ENCODE results near the gene UGGT1. TPM values are rescaled to one million over a fixed set of nuclear protein-coding genes. Genes with fewer than 3 reads are reported as not detected.

Gene UGGT1
- total RNA-seq, 1 donor from 2014 or later, result 102 TPM

DNA sequence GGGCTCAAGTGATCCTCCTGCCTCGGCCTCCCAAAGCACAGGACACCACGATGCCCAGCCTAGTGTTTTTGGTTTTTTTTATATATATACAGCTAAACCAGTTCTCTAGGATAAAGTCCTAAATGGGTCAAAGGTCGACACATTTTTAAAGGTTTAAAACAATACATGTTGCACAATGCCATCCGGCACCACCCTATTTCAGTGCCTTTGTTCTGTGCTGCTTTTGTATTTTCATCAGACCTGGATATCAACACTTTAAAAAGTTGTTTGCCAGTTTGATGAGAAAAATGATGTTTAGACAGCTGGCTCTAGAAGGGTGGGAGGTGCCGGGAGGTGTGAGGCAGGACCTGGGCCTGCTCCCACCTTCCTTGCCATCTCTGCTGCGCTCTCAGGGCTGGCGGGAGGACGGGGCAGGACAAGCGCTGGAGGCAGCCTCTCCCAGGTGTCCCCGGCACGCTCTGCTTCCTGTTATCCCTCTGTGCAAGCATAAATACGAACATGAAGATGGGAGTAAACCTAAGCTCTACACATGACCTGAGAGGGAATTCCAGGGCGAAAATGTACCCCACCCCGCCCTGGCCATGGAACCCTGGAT, 124.0 kb downstream of the UGGT1 start:
- TF ChIP-seq, protein P1, sequence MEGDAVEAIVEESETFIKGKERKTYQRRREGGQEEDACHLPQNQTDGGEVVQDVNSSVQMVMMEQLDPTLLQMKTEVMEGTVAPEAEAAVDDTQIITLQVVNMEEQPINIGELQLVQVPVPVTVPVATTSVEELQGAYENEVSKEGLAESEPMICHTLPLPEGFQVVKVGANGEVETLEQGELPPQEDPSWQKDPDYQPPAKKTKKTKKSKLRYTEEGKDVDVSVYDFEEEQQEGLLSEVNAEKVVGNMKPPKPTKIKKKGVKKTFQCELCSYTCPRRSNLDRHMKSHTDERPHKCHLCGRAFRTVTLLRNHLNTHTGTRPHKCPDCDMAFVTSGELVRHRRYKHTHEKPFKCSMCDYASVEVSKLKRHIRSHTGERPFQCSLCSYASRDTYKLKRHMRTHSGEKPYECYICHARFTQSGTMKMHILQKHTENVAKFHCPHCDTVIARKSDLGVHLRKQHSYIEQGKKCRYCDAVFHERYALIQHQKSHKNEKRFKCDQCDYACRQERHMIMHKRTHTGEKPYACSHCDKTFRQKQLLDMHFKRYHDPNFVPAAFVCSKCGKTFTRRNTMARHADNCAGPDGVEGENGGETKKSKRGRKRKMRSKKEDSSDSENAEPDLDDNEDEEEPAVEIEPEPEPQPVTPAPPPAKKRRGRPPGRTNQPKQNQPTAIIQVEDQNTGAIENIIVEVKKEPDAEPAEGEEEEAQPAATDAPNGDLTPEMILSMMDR (IDR thresholded peaks at IDR 0.05; ENCODE audit: unreplicated experiment), result no peak
- no peaks in the 10 kb centered on the region for H3K27me3 Mint-ChIP-seq (ENCODE audit: unreplicated experiment)
- no peaks in the 10 kb centered on the region for H3K4me1 Mint-ChIP-seq (ENCODE audit: unreplicated experiment)
- no peaks in the 10 kb centered on the region for H3K9me3 Mint-ChIP-seq (ENCODE audit: unreplicated experiment)
- H3K27ac Mint-ChIP-seq (ENCODE audit: unreplicated experiment), result no peak overlapping the region
- peaks cover 1% of the 10 kb centered on the region for H3K36me3 Mint-ChIP-seq (ENCODE audit: low read depth, unreplicated experiment)
- H3K4me3 Mint-ChIP-seq (ENCODE audit: unreplicated experiment), result no peak overlapping the region
- no peak for DNase-seq (ENCODE audit: low spot score)

DNA sequence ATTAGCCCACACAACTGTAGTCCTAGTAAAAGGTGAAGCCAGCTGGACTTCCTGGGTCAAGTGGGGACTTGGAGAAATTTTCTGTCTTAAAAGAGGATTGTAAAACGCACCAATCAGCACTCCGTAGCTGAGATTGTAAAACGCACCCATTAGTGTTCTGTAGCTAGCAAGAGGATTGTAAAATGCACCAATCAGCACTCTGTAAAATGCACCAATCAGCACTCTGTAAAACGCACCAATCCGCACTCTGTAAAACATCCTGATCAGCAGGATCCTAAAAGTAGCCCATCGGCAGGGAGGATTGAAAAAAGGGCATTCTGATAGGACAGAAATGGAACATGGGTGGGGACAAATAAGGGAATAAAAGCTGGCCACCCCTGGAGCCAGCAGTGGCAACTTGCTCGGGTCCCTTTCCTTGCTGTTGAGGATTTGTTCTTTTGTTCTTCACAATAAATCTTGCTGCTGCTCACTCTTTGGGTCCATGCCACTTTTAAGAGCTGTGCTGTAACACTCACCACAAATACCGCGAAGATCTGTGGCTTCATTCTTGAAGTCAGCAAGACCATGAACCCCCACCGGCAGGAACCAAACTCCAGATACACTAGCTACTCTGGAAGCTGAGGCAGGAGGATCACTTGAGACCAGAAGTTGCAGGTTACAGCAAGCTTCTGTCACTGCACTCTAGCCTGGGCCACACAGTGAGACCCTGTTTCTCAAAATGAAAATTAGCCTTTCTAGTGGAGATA, 125.1 kb downstream of the UGGT1 start:
- Mint-ChIP-seq H3K4me1 (ENCODE audit: unreplicated experiment) (no peaks in the 10 kb centered on the region), H3K4me3 (ENCODE audit: unreplicated experiment) (no peak overlapping the region), H3K27ac (ENCODE audit: unreplicated experiment) (no peak overlapping the region), H3K27me3 (ENCODE audit: unreplicated experiment) (no peaks in the 10 kb centered on the region), H3K36me3 (ENCODE audit: low read depth, unreplicated experiment) (no peaks in the 10 kb centered on the region), H3K9me3 (ENCODE audit: unreplicated experiment) (no peaks in the 10 kb centered on the region)
- DNase-seq (ENCODE audit: low spot score), result no peak
- TF ChIP-seq, protein P1 (IDR thresholded peaks at IDR 0.05; ENCODE audit: unreplicated experiment), result no peak

DNA sequence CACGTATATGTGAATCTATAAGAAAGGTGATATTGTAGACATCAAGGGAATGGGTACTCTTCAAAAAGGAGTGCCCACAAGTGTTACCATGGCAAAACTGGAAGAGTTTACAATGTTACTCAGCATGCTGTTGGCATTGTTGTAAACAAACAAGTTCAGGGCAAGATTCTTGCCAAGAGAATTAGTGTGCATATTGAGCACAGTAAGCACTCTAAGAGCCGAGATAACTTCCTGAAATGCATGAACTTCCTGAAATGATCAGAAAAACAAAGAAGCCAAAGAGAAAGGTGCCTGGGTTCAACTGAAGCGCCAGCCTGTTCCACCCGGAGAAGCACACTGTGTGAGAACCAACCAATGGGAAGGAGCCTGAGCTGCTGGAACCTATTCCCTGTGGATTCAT, 126.7 kb downstream of the UGGT1 start:
- no peak for DNase-seq (ENCODE audit: low spot score)
- TF ChIP-seq, protein P1 (IDR thresholded peaks at IDR 0.05; ENCODE audit: unreplicated experiment), result no peak
- Mint-ChIP-seq H3K27me3 (ENCODE audit: unreplicated experiment) (no peaks in the 10 kb centered on the region), H3K4me1 (ENCODE audit: unreplicated experiment) (no peaks in the 10 kb centered on the region), H3K9me3 (ENCODE audit: unreplicated experiment) (no peaks in the 10 kb centered on the region), H3K36me3 (ENCODE audit: low read depth, unreplicated experiment) (no peaks in the 10 kb centered on the region), H3K4me3 (ENCODE audit: unreplicated experiment) (no peak overlapping the region), H3K27ac (ENCODE audit: unreplicated experiment) (no peak overlapping the region)

DNA sequence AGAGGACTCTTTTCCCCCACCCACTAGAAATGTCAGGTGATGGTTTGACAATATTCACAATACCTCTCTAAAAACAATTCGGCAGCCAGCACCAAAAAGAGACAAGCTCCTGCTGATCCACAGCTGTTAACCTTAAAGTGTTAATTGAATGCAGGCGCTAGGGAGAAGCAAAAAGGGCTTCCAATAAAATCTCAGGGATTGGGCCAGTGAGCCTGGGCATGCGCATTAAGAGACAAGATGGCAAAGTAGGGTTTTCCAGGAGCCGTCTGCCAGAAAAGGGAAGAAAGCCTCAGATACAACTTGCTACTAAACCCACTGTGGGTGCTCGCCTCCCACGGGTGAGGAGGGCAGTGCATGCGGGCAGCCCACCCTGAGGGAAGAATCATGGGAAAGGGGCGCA, 128.9 kb downstream of the UGGT1 start:
- Mint-ChIP-seq H3K27ac (ENCODE audit: unreplicated experiment) (no peak overlapping the region), H3K36me3 (ENCODE audit: low read depth, unreplicated experiment) (no peaks in the 10 kb centered on the region), H3K4me3 (ENCODE audit: unreplicated experiment) (no peak overlapping the region), H3K9me3 (ENCODE audit: unreplicated experiment) (no peaks in the 10 kb centered on the region), H3K4me1 (ENCODE audit: unreplicated experiment) (no peaks in the 10 kb centered on the region), H3K27me3 (ENCODE audit: unreplicated experiment) (no peaks in the 10 kb centered on the region)
- TF ChIP-seq, protein P1 (IDR thresholded peaks at IDR 0.05; ENCODE audit: unreplicated experiment), result no peak
- DNase-seq (ENCODE audit: low spot score), result no peak

DNA sequence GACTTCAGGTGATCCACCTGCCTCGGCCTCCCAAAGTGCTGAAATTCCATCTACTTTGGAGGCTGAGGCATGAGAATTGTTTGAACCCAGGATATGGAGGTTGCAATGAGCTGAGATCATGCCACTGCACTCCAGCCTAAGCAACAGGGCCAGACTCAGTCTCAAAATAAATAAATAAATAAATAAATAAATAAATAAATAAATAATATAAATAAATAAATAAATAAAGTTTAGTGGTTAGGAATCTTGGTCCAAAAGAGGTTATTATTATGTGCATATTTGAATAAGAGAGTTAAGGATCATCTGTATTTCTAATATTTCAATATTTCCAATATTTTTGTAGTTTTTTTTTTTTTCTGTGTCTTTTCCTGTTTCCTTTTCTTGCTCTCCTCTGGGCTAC, 136.9 kb downstream of the UGGT1 start:
- H3K27me3 Mint-ChIP-seq (ENCODE audit: unreplicated experiment), result no peaks in the 10 kb centered on the region
- no peaks in the 10 kb centered on the region for H3K4me1 Mint-ChIP-seq (ENCODE audit: unreplicated experiment)
- no peaks in the 10 kb centered on the region for H3K36me3 Mint-ChIP-seq (ENCODE audit: low read depth, unreplicated experiment)
- no peak overlapping the region for H3K27ac Mint-ChIP-seq (ENCODE audit: unreplicated experiment)
- TF ChIP-seq, protein P1 (IDR thresholded peaks at IDR 0.05; ENCODE audit: unreplicated experiment), result no peak
- DNase-seq (ENCODE audit: low spot score), result no peak
- H3K4me3 Mint-ChIP-seq (ENCODE audit: unreplicated experiment), result no peak overlapping the region
- no peaks in the 10 kb centered on the region for H3K9me3 Mint-ChIP-seq (ENCODE audit: unreplicated experiment)
